Thyroid gland (tissue), 4 donors: ENCODE data around the gene ZFHX2.
"Not testable (repeated sequence)": the region's sequence is repeated elsewhere in the genome, so short reads cannot be mapped to it uniquely, and the experiment has no call there.

Experiments used
- POLR2A ChIP-seq, 2 donors: fragments of 450-650 bp; IDR thresholded peaks; one replicate each; pipeline ENCODE4 v1.6.1; 2017; ENCODE audit warnings: antibody characterized with exemption in 2 of 2, mild to moderate bottlenecking in 2 of 2, moderate library complexity in 1 of 2
- TF ChIP-seq, protein P1 (sequence below), 6 experiments: fragments of 200-600 bp in 3 of 6; fragments of 450-650 bp in 3 of 6; sonication (generic) in 3 of 6; IDR thresholded peaks; one replicate each; pipeline ENCODE4 v1.5.1; 2016 to 2019; ENCODE audit warnings: antibody characterized with exemption in 6 of 6, mild to moderate bottlenecking in 2 of 6, inconsistent platforms in 1 of 6, moderate library complexity in 1 of 6

DNA sequence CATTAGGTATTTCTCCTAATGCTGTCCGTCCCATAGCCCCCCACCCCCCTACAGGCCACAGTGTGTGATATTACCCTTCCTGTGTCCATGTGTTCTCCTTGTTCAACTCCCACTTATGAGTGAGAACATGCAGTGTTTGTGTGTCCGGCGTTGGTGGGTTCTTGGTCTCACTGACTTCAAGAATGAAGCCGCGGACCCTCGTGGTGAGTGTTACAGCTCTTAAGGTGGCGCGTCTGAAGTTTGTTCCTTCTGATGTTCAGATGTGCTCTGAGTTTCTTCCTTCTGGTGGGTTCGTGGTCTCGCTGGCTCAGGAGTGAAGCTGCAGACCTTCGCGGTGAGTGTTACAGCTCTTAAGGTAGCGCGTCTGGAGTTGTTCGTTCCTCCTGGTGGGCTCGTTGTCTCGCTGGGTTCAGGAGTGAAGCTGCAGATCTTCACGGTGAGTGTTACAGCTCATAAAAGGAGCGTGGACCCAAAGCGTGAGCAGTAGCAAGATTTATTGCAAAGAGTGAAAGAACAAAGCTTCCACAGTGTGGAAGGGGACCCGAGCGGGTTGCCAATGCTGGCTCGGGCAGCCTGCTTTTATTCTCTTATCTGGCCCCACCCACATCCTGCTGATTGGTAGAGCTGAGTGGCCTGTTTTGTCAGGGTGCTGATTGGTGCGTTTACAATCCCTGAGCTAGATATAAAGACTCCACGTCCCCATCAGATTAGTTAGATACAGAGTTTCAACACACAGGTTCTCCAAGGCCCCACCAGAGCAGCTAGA is 32.4 kb upstream of the ZFHX2 start:
- TF ChIP-seq, protein P1, sequence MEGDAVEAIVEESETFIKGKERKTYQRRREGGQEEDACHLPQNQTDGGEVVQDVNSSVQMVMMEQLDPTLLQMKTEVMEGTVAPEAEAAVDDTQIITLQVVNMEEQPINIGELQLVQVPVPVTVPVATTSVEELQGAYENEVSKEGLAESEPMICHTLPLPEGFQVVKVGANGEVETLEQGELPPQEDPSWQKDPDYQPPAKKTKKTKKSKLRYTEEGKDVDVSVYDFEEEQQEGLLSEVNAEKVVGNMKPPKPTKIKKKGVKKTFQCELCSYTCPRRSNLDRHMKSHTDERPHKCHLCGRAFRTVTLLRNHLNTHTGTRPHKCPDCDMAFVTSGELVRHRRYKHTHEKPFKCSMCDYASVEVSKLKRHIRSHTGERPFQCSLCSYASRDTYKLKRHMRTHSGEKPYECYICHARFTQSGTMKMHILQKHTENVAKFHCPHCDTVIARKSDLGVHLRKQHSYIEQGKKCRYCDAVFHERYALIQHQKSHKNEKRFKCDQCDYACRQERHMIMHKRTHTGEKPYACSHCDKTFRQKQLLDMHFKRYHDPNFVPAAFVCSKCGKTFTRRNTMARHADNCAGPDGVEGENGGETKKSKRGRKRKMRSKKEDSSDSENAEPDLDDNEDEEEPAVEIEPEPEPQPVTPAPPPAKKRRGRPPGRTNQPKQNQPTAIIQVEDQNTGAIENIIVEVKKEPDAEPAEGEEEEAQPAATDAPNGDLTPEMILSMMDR (IDR thresholded peaks at IDR 0.05), result not testable (repeated sequence)
- TF ChIP-seq POLR2A (IDR thresholded peaks at IDR 0.05), result not testable (repeated sequence)
